Type B pancreatic cell (in vitro differentiated cells): Measurements from ENCODE around the gene UCHL1. TPM values are rescaled to one million over a fixed set of nuclear protein-coding genes. Genes with fewer than 3 reads are reported as not detected.

Source experiments
- DNase-seq: peaks from one replicate; pipeline ENCODE4 v3.0.0; 2021; ENCODE audit warnings: mixed read lengths; ENCODE audit not compliant: unreplicated experiment; ENCODE audit errors: extremely low spot score
- H3K27ac Mint-ChIP-seq: 2 replicates; pipeline ENCODE4 v1.8.0; 2021; ENCODE audit warnings: mild to moderate bottlenecking, mixed read lengths
- H3K27me3 Mint-ChIP-seq: 2 replicates; pipeline ENCODE4 v1.8.0; 2021; ENCODE audit warnings: mixed read lengths
- H3K36me3 Mint-ChIP-seq: 2 replicates; pipeline ENCODE4 v1.8.0; 2021; ENCODE audit warnings: mixed read lengths
- H3K4me1 Mint-ChIP-seq: one replicate; pipeline ENCODE4 v1.8.0; 2021; ENCODE audit warnings: mixed read lengths; ENCODE audit not compliant: unreplicated experiment
- H3K4me3 Mint-ChIP-seq: 2 replicates; pipeline ENCODE4 v1.8.0; 2021; ENCODE audit warnings: mild to moderate bottlenecking, mixed read lengths
- H3K9me3 Mint-ChIP-seq: 2 replicates; pipeline ENCODE4 v1.8.0; 2021; ENCODE audit warnings: mixed read lengths
- CTCF ChIP-seq: fragments of 200-600 bp; sonication (generic); conservative IDR thresholded peaks from 2 replicates; pipeline ENCODE4 v1.5.0; 2021; ENCODE audit warnings: antibody characterized with exemption, mild to moderate bottlenecking
- total RNA-seq: library from RNA; stranded (reverse); gene quantifications from 2 replicates; pipeline ENCODE4 v1.2.1, GENCODE V29; 2021; ENCODE audit warnings: low replicate concordance

Gene UCHL1
- total RNA-seq, 1 donor from 2014 or later: 183 TPM

GRCh38 chr4:41257257-41257901, 651 bp downstream of the UCHL1 start:
- Mint-ChIP-seq H3K36me3 (peaks cover 13% of the 10 kb centered on the region), H3K4me1 (peaks cover 21% of the 10 kb centered on the region), H3K27me3 (peaks cover 29% of the 10 kb centered on the region), H3K9me3 (no peaks in the 10 kb centered on the region), H3K27ac (no peak overlapping the region), H3K4me3 (peak overlapping the region; percentile 92)
- TF ChIP-seq CTCF: no peak
- DNase-seq: peak; percentile 74

GRCh38 chr4:41257906-41258305, 1.2 kb downstream of the UCHL1 start:
- TF ChIP-seq CTCF: no peak
- Mint-ChIP-seq H3K27me3 (peaks cover 29% of the 10 kb centered on the region), H3K4me1 (peaks cover 21% of the 10 kb centered on the region), H3K9me3 (no peaks in the 10 kb centered on the region), H3K27ac (peak overlapping the region; percentile 61), H3K36me3 (peaks cover 13% of the 10 kb centered on the region), H3K4me3 (peak overlapping the region; percentile 92)
- no peak for DNase-seq

GRCh38 chr4:41258783-41259182, 2.1 kb downstream of the UCHL1 start:
- peak overlapping the region; percentile 92 for H3K4me3 Mint-ChIP-seq
- H3K36me3 Mint-ChIP-seq: peaks cover 17% of the 10 kb centered on the region
- peaks cover 29% of the 10 kb centered on the region for H3K27me3 Mint-ChIP-seq
- H3K27ac Mint-ChIP-seq: peak overlapping the region; percentile 27
- H3K9me3 Mint-ChIP-seq: no peaks in the 10 kb centered on the region
- peak; percentile 66 for TF ChIP-seq CTCF
- no peak for DNase-seq
- peaks cover 21% of the 10 kb centered on the region for H3K4me1 Mint-ChIP-seq

- H3K4me3 Mint-ChIP-seq: peak overlapping the region; percentile 31
- peaks cover 26% of the 10 kb centered on the region for H3K27me3 Mint-ChIP-seq
- peaks cover 17% of the 10 kb centered on the region for H3K36me3 Mint-ChIP-seq
- TF ChIP-seq CTCF: no peak
- no peak for DNase-seq
- no peak overlapping the region for H3K27ac Mint-ChIP-seq
- H3K9me3 Mint-ChIP-seq: no peaks in the 10 kb centered on the region
- H3K4me1 Mint-ChIP-seq: peaks cover 21% of the 10 kb centered on the region
These were observed 3.5 kb downstream of the UCHL1 start for GRCh38 chr4:41260116-41260733.

GRCh38 chr4:41262198-41262597, 5.5 kb downstream of the UCHL1 start:
- Mint-ChIP-seq H3K36me3 (peaks cover 28% of the 10 kb centered on the region), H3K4me1 (peaks cover 13% of the 10 kb centered on the region), H3K27ac (no peak overlapping the region), H3K27me3 (peaks cover 12% of the 10 kb centered on the region), H3K4me3 (no peak overlapping the region), H3K9me3 (no peaks in the 10 kb centered on the region)
- DNase-seq: no peak
- no peak for TF ChIP-seq CTCF
